H9 (cell line): ENCODE measurements around the gene BHLHA9. TPM values are rescaled to one million over a fixed set of nuclear protein-coding genes. Genes with fewer than 3 reads are reported as not detected.

Experiments
- DNase-seq: peaks from one replicate; pipeline ENCODE4 v3.0.0-alpha.2; 2017
- H2AFZ ChIP-seq: one replicate; pipeline ENCODE4 v1.6.1; 2013; ENCODE audit warnings: mild to moderate bottlenecking, low read length, control low read depth, moderate library complexity
- H2AK5ac ChIP-seq: 2 replicates; pipeline ENCODE4 v1.6.1; 2013; ENCODE audit warnings: low read length, control low read depth, mixed read lengths; ENCODE audit not compliant: insufficient read length
- H2BK120ac ChIP-seq: one replicate; pipeline ENCODE4 v1.6.1; 2013; ENCODE audit warnings: low read depth, mild to moderate bottlenecking, low read length, control low read depth, inconsistent platforms; ENCODE audit not compliant: poor library complexity, severe bottlenecking
- H2BK12ac ChIP-seq: 2 replicates; pipeline ENCODE4 v1.6.1; 2013; ENCODE audit warnings: low read length, control low read depth, mixed read lengths, low read depth; ENCODE audit not compliant: insufficient read length
- H2BK15ac ChIP-seq: 2 replicates; pipeline ENCODE4 v1.6.1; 2013; ENCODE audit warnings: low read depth, low read length, control low read depth
- H2BK20ac ChIP-seq: one replicate; pipeline ENCODE4 v1.6.1; 2013; ENCODE audit warnings: low read depth, mild to moderate bottlenecking, low read length, control low read depth, inconsistent platforms; ENCODE audit not compliant: poor library complexity, severe bottlenecking
- H2BK5ac ChIP-seq: 2 replicates; pipeline ENCODE4 v1.6.1; 2013; ENCODE audit warnings: low read length, control low read depth, mixed read lengths; ENCODE audit not compliant: insufficient read length
- H3K14ac ChIP-seq: 2 replicates; pipeline ENCODE4 v1.6.1; 2013; ENCODE audit warnings: low read length, control low read depth; ENCODE audit not compliant: insufficient read depth
- H3K18ac ChIP-seq: 2 replicates; pipeline ENCODE4 v1.6.1; 2013; ENCODE audit warnings: low read depth, mild to moderate bottlenecking, mixed read lengths, low read length, control low read depth; ENCODE audit not compliant: insufficient read length
- H3K23ac ChIP-seq: 2 replicates; pipeline ENCODE4 v1.6.1; 2013; ENCODE audit warnings: low read length, control low read depth, mixed read lengths, low read depth; ENCODE audit not compliant: insufficient read length
- H3K23me2 ChIP-seq: 2 replicates; pipeline ENCODE4 v1.6.1; 2013; ENCODE audit warnings: low read depth, mild to moderate bottlenecking, mixed read lengths, low read length, control low read depth; ENCODE audit not compliant: insufficient read length, poor library complexity, severe bottlenecking
- H3K27ac ChIP-seq: 2 replicates; pipeline ENCODE4 v1.5.1; 2013; ENCODE audit warnings: low read length, control low read depth, mixed read lengths, low read depth; ENCODE audit not compliant: insufficient read length
- H3K27me3 ChIP-seq: 2 replicates; pipeline ENCODE4 v1.6.1; 2013; ENCODE audit warnings: low read length, control low read depth, inconsistent platforms; ENCODE audit not compliant: insufficient read depth
- H3K4ac ChIP-seq: 2 replicates; pipeline ENCODE4 v1.6.1; 2013; ENCODE audit warnings: low read depth, mild to moderate bottlenecking, control low read depth, inconsistent platforms, low read length, moderate library complexity
- H3K4me1 ChIP-seq: 2 replicates; pipeline ENCODE4 v1.6.1; 2013; ENCODE audit warnings: low read length, control low read depth, inconsistent platforms; ENCODE audit not compliant: insufficient read depth
- H3K4me2 ChIP-seq: 2 replicates; pipeline ENCODE4 v1.6.1; 2013; ENCODE audit warnings: low read length, control low read depth, mixed read lengths; ENCODE audit not compliant: insufficient read length, insufficient read depth
- H3K56ac ChIP-seq: 2 replicates; pipeline ENCODE4 v1.6.1; 2013; ENCODE audit warnings: low read depth, mild to moderate bottlenecking, mixed read lengths, low read length, control low read depth; ENCODE audit not compliant: insufficient read length
- H3K79me1 ChIP-seq: 2 replicates; pipeline ENCODE4 v1.6.1; 2013; ENCODE audit warnings: low read depth, mild to moderate bottlenecking, moderate library complexity, low read length, control low read depth, inconsistent platforms; ENCODE audit not compliant: insufficient read depth, poor library complexity, severe bottlenecking
- H3K79me2 ChIP-seq: 2 replicates; pipeline ENCODE4 v1.6.1; 2013; ENCODE audit warnings: low read length, control low read depth, inconsistent platforms; ENCODE audit not compliant: insufficient read depth
- H3K9ac ChIP-seq: 2 replicates; pipeline ENCODE4 v1.6.1; 2013; ENCODE audit warnings: low read length, control low read depth, mixed read lengths; ENCODE audit not compliant: insufficient read length; ENCODE audit errors: extremely low read depth
- H3K9me3 ChIP-seq: one replicate; pipeline ENCODE4 v1.6.1; 2013; ENCODE audit warnings: low read depth, low read length, inconsistent platforms; ENCODE audit not compliant: control insufficient read depth
- H3T11ph ChIP-seq: one replicate; pipeline ENCODE4 v1.6.1; 2013; ENCODE audit warnings: mild to moderate bottlenecking, low read length, control low read depth, inconsistent platforms
- H4K20me1 ChIP-seq: one replicate; pipeline ENCODE4 v1.6.1; 2013; ENCODE audit not compliant: control insufficient read depth, insufficient read length, insufficient read depth
- H4K5ac ChIP-seq: 2 replicates; pipeline ENCODE4 v1.6.1; 2013; ENCODE audit warnings: low read depth, mild to moderate bottlenecking, mixed read lengths, low read length, control low read depth; ENCODE audit not compliant: insufficient read length
- H4K8ac ChIP-seq: replicated peaks from 2 replicates; pipeline ENCODE4 v1.6.1; 2013; ENCODE audit warnings: low read length, control low read depth, mixed read lengths, low read depth; ENCODE audit not compliant: insufficient read length
- H4K91ac ChIP-seq: 2 replicates; pipeline ENCODE4 v1.6.1; 2013; ENCODE audit warnings: low read depth, mild to moderate bottlenecking, moderate library complexity, mixed read lengths, low read length, control low read depth; ENCODE audit not compliant: insufficient read length
- H3K27ac Mint-ChIP-seq, 3 experiments: 2 replicates in 2 of 3; 3 replicates in 1 of 3; pipeline ENCODE4 v1.8.0; 2020 to 2021; ENCODE audit warnings: mixed read lengths in 3 of 3, mild to moderate bottlenecking in 1 of 3, moderate library complexity in 1 of 3
- H3K27me3 Mint-ChIP-seq: 2 replicates; pipeline ENCODE4 v1.8.0; 2021; ENCODE audit warnings: low read depth, mild to moderate bottlenecking, moderate library complexity, mixed read lengths
- H3K36me3 Mint-ChIP-seq, 3 experiments: 2 replicates in 2 of 3; 3 replicates in 1 of 3; pipeline ENCODE4 v1.8.0; 2020 to 2021; ENCODE audit warnings: low read depth in 3 of 3, mixed read lengths in 3 of 3; ENCODE audit not compliant: insufficient read depth in 1 of 3
- H3K4me1 Mint-ChIP-seq, 2 experiments: 2 replicates each; pipeline ENCODE4 v1.8.0; 2020; ENCODE audit warnings: mixed read lengths in 2 of 2
- H3K4me3 Mint-ChIP-seq, 2 experiments: 2 replicates in 1 of 2; 3 replicates in 1 of 2; pipeline ENCODE4 v1.8.0; 2020 to 2021; ENCODE audit warnings: mild to moderate bottlenecking in 2 of 2, mixed read lengths in 2 of 2, moderate library complexity in 1 of 2
- H3K9me3 Mint-ChIP-seq, 2 experiments: 2 replicates in 1 of 2; 3 replicates in 1 of 2; pipeline ENCODE4 v1.8.0; 2020; ENCODE audit warnings: mild to moderate bottlenecking in 2 of 2, mixed read lengths in 2 of 2, moderate library complexity in 1 of 2
- WGBS: extraction: QIAGEN DNeasy Blood & Tissue Kit; methylation state at CpG from one replicate; pipeline ENCODE4 v1.1.7; 2013; ENCODE audit warnings: missing lambda C conversion rate, low lambda C conversion rate, mixed read lengths; ENCODE audit not compliant: insufficient read length; ENCODE audit errors: extremely low coverage; 5-methylcytosine and 5-hydroxymethylcytosine counted together
- total RNA-seq: library from RNA; stranded (reverse); gene quantifications from 2 replicates; pipeline ENCODE4 v1.2.1, GENCODE V29; 2021
- TF ChIP-seq, protein P1 (sequence below): fragments of 200-600 bp; sonication (generic); conservative IDR thresholded peaks from 3 replicates; pipeline ENCODE4 v1.8.0; 2021; ENCODE audit warnings: antibody characterized with exemption, mild to moderate bottlenecking

Gene BHLHA9
- total RNA-seq, 1 experiment from 2014 or later = not detected

DNA sequence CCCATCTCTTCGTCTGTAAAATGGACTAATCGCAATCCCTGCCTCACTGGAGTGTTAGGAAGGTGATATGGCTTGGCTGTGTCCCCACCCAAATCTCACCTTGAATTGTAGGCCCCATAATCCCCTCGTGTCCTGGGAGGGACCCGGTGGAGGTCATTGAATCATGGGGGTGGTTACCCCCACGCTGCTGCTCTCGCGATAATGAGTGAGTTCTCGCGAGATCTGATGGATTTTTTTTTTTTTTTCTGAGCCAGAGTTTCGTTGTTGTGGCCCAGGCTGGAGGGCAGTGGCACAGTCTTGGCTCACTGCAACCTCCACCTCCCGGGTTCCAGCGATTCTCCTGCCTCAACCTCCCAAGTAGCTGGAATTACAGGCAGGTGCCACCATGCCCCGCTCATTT, 20.4 kb downstream of the BHLHA9 start:
- Histone ChIP-seq H3K23ac (no peak overlapping the region), H3K79me2 (no peaks in the 10 kb centered on the region), H3K14ac (no peak overlapping the region), H2AK5ac (no peak overlapping the region), H2BK12ac (no peak overlapping the region), H3K4me2 (no peak overlapping the region), H3K27ac (no peak overlapping the region), H3K9me3 (no peaks in the 10 kb centered on the region), H2AFZ (no peak overlapping the region), H4K91ac (no peak overlapping the region), H3K56ac (no peak overlapping the region), H4K20me1 (no peaks in the 10 kb centered on the region), H2BK120ac (no peak overlapping the region), H3K9ac (no peak overlapping the region), H4K5ac (no peak overlapping the region), H4K8ac (no peak overlapping the region), H3T11ph (no peak overlapping the region), H3K27me3 (no peaks in the 10 kb centered on the region), H2BK20ac (no peak overlapping the region), H2BK15ac (no peak overlapping the region), H3K4ac (no peak overlapping the region), H3K4me1 (no peaks in the 10 kb centered on the region), H3K18ac (no peak overlapping the region), H3K79me1 (no peaks in the 10 kb centered on the region), H2BK5ac (no peak overlapping the region), H3K23me2 (no peaks in the 10 kb centered on the region)
- no peak overlapping the region; a peak in 1 of 5 replicates for H3K4me3 Mint-ChIP-seq
- no peak for DNase-seq
- H3K9me3 Mint-ChIP-seq = peaks cover 38 to 39% of the 10 kb centered on the region in 2 experiments
- no peak overlapping the region for H3K27ac Mint-ChIP-seq
- no CpG with 5 or more reads among the region's 13 CpGs for WGBS
- H3K4me1 Mint-ChIP-seq = no peaks in the 10 kb centered on the region
- H3K27me3 Mint-ChIP-seq = peaks cover 14% of the 10 kb centered on the region
- TF ChIP-seq, protein P1, sequence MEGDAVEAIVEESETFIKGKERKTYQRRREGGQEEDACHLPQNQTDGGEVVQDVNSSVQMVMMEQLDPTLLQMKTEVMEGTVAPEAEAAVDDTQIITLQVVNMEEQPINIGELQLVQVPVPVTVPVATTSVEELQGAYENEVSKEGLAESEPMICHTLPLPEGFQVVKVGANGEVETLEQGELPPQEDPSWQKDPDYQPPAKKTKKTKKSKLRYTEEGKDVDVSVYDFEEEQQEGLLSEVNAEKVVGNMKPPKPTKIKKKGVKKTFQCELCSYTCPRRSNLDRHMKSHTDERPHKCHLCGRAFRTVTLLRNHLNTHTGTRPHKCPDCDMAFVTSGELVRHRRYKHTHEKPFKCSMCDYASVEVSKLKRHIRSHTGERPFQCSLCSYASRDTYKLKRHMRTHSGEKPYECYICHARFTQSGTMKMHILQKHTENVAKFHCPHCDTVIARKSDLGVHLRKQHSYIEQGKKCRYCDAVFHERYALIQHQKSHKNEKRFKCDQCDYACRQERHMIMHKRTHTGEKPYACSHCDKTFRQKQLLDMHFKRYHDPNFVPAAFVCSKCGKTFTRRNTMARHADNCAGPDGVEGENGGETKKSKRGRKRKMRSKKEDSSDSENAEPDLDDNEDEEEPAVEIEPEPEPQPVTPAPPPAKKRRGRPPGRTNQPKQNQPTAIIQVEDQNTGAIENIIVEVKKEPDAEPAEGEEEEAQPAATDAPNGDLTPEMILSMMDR = no peak
- peaks cover 4 to 9% (median 8%) of the 10 kb centered on the region in 3 experiments; a peak in 6 of 7 replicates for H3K36me3 Mint-ChIP-seq
